Keratinocyte (primary cell): ENCODE data around the gene SPATS2. TPM values are rescaled to one million over a fixed set of nuclear protein-coding genes. Genes with fewer than 3 reads are reported as not detected.

Source experiments
- DNase-seq: peaks from one replicate; pipeline ENCODE4 v3.0.0-alpha.2; 2011; ENCODE audit warnings: low read depth, missing footprints, low spot score
- FAIRE-seq: peaks from 2 replicates; lab custom pipeline; 2011; peaks lifted over from hg19 to GRCh38; lab: Jason Lieb, UNC
- H2AFZ ChIP-seq: 2 replicates; pipeline ENCODE4 v1.6.0; 2012; ENCODE audit warnings: low read length, control low read depth, inconsistent platforms; ENCODE audit not compliant: control insufficient read depth
- H3K27ac ChIP-seq: 2 replicates; pipeline ENCODE4 v1.5.1; 2011; ENCODE audit warnings: low read length; ENCODE audit not compliant: control insufficient read depth, insufficient read depth
- H3K27me3 ChIP-seq: 3 replicates; pipeline ENCODE4 v1.6.0; 2011; ENCODE audit warnings: low read length; ENCODE audit not compliant: control insufficient read depth, insufficient read depth; ENCODE audit errors: extremely low read depth
- H3K36me3 ChIP-seq, 2 experiments: 2 replicates in 1 of 2; 3 replicates in 1 of 2; pipeline ENCODE4 v1.5.1; 2011; ENCODE audit warnings: low read length in 2 of 2, mild to moderate bottlenecking in 1 of 2; ENCODE audit not compliant: control insufficient read depth in 2 of 2, insufficient read depth in 2 of 2; ENCODE audit errors: extremely low read depth in 1 of 2
- H3K4me1 ChIP-seq: 3 replicates; pipeline ENCODE4 v1.5.1; 2011; ENCODE audit warnings: low read length; ENCODE audit not compliant: control insufficient read depth, insufficient read depth; ENCODE audit errors: extremely low read depth
- H3K4me2 ChIP-seq: 3 replicates; pipeline ENCODE4 v1.6.0; 2011; ENCODE audit warnings: low read depth, low read length; ENCODE audit not compliant: control insufficient read depth, insufficient read depth; ENCODE audit errors: extremely low read depth
- H3K4me3 ChIP-seq, 3 experiments: fragments of 200-600 bp in 1 of 3; sonication (generic) in 1 of 3; 2 replicates in 2 of 3; 3 replicates in 1 of 3; pipeline ENCODE4 v1.5.1; 2011 to 2016; ENCODE audit warnings: low read length in 3 of 3, mild to moderate bottlenecking in 3 of 3, control low read depth in 2 of 3, inconsistent platforms in 1 of 3, low read depth in 1 of 3, mixed read lengths in 1 of 3, mixed run types in 1 of 3, moderate library complexity in 1 of 3; ENCODE audit not compliant: control insufficient read depth in 2 of 3, insufficient read depth in 2 of 3; ENCODE audit errors: extremely low read depth in 1 of 3
- H3K79me2 ChIP-seq: 2 replicates; pipeline ENCODE4 v1.6.0; 2012; ENCODE audit warnings: low read length; ENCODE audit not compliant: control insufficient read depth, insufficient read depth
- H3K9ac ChIP-seq: 3 replicates; pipeline ENCODE4 v1.6.0; 2011; ENCODE audit warnings: low read length; ENCODE audit not compliant: control insufficient read depth, insufficient read depth; ENCODE audit errors: extremely low read depth
- H3K9me1 ChIP-seq: 3 replicates; pipeline ENCODE4 v1.6.0; 2011; ENCODE audit warnings: low read length; ENCODE audit not compliant: control insufficient read depth, insufficient read depth; ENCODE audit errors: extremely low read depth
- H3K9me3 ChIP-seq: 2 replicates; pipeline ENCODE4 v1.5.1; 2012; ENCODE audit warnings: low read depth, low read length; ENCODE audit not compliant: control insufficient read depth
- H4K20me1 ChIP-seq: 3 replicates; pipeline ENCODE4 v1.6.0; 2011; ENCODE audit warnings: low read length; ENCODE audit not compliant: control insufficient read depth, insufficient read depth; ENCODE audit errors: extremely low read depth
- CTCF ChIP-seq, 3 experiments: IDR thresholded peaks in 1 of 3; conservative IDR thresholded peaks in 1 of 3; optimal IDR thresholded peaks in 1 of 3; 2 replicates in 2 of 3; 3 replicates in 1 of 3; pipeline versions ENCODE3 to v1.5.1; 2011; ENCODE audit warnings: low read length in 3 of 3, mild to moderate bottlenecking in 3 of 3, moderate library complexity in 2 of 3, control low read depth in 1 of 3, inconsistent platforms in 1 of 3; ENCODE audit not compliant: insufficient read depth in 2 of 3; ENCODE audit errors: extremely low read depth in 1 of 3
- EZH2 ChIP-seq: IDR thresholded peaks from one replicate; pipeline ENCODE4 v1.6.1; 2012; ENCODE audit warnings: inconsistent platforms, mild to moderate bottlenecking, low read length, moderate library complexity
- dilution Hi-C: fragments of 300-500 bp; cut with MboI; formaldehyde crosslinking; loops from one replicate; pipeline ENCODE4 v1.7.0; 2020; ENCODE audit warnings: low sequenced_read_pairs; ENCODE audit not compliant: extremely low pct_ligation_motif_present
- polyA plus RNA-seq, 5 experiments: library from polyadenylated mRNA; depleted of rRNA in 3 of 5; stranded (reverse) in 3 of 5; stranded (forward) in 1 of 5; unstranded in 1 of 5; fragments of >200 nt; gene quantifications; 1 replicate in 1 of 5; 2 replicates in 3 of 5; 3 replicates in 1 of 5; pipeline versions ENCODE4 v1.2.1 to v1.2.3, GENCODE V29; 2011 to 2012; ENCODE audit warnings: missing spikeins in 2 of 5, low read depth in 1 of 5, low replicate concordance in 1 of 5

Gene SPATS2
- polyA plus RNA-seq, 1 donor (not counting 4 experiments of a cell fraction or from before 2014, with no cell fraction given): 47.9 TPM

- no peak for DNase-seq
- H3K4me3 ChIP-seq: no peak overlapping the region
- H3K9me1 ChIP-seq: no peaks in the 10 kb centered on the region
- peaks cover 20% of the 10 kb centered on the region for H3K79me2 ChIP-seq
- dilution Hi-C loops: no loop called here
- H3K4me1 ChIP-seq: peaks cover 17% of the 10 kb centered on the region
- H3K9ac ChIP-seq: no peak overlapping the region
- H3K27ac ChIP-seq: no peak overlapping the region
- H3K36me3 ChIP-seq: no peaks in the 10 kb centered on the region
- H2AFZ ChIP-seq: no peak overlapping the region
- FAIRE-seq: no peak
- no peaks in the 10 kb centered on the region for H3K27me3 ChIP-seq
- TF ChIP-seq EZH2 (no peak), CTCF (optimal IDR thresholded peaks at IDR 0.05 in 1 of 3, IDR thresholded peaks at IDR 0.05 in 1 of 3, conservative IDR thresholded peaks at IDR 0.05 in 1 of 3; ENCODE audit: extremely low read depth in 1 of 3, insufficient read depth in 2 of 3, low read length in 3 of 3) (no peak)
- H3K4me2 ChIP-seq: no peak overlapping the region
- H3K9me3 ChIP-seq: no peaks in the 10 kb centered on the region
- H4K20me1 ChIP-seq: no peaks in the 10 kb centered on the region
These were observed 50.3 kb downstream of the SPATS2 start for GRCh38 chr12:49417558-49417957.

DNA sequence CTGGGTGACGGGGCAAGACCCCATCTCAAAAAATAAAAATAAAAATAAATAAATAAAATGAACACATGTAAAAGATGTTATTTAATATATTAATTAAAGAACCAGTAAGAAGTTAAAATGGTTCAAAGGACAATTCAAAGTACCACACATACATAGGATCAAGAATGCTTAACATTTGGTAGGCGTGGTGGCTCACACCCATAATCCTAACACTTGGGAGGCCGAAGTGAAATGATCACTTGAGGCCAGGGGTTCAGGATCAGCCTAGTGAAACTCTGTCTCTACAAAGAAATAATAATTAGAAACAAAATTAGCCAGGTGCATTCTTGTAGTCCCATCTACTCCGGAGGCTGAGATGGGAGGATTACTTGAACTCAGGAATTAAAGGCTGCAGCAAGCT lies 53.3 kb downstream of the SPATS2 start:
- peaks cover 22% of the 10 kb centered on the region for H3K79me2 ChIP-seq

More for the DNA sequence above, 53.3 kb downstream of the SPATS2 start:
- H3K27ac ChIP-seq: no peak overlapping the region
- no peaks in the 10 kb centered on the region for H3K9me3 ChIP-seq
- DNase-seq (no peak), FAIRE-seq (no peak)
- H4K20me1 ChIP-seq: no peaks in the 10 kb centered on the region
- H3K4me2 ChIP-seq: no peak overlapping the region
- TF ChIP-seq EZH2 (no peak), CTCF (optimal IDR thresholded peaks at IDR 0.05 in 1 of 3, IDR thresholded peaks at IDR 0.05 in 1 of 3, conservative IDR thresholded peaks at IDR 0.05 in 1 of 3; ENCODE audit: extremely low read depth in 1 of 3, insufficient read depth in 2 of 3, low read length in 3 of 3) (no peak)
- H3K27me3 ChIP-seq: no peaks in the 10 kb centered on the region
- no peaks in the 10 kb centered on the region for H3K4me1 ChIP-seq
- H2AFZ ChIP-seq: no peak overlapping the region
- no peak overlapping the region for H3K4me3 ChIP-seq
- no peaks in the 10 kb centered on the region for H3K36me3 ChIP-seq
- dilution Hi-C loops: no loop called here
- no peaks in the 10 kb centered on the region for H3K9me1 ChIP-seq
- H3K9ac ChIP-seq: no peak overlapping the region
